ENCODE results near the gene PPAN. TPM values are rescaled to one million over a fixed set of nuclear protein-coding genes. Genes with fewer than 3 reads are reported as not detected.
A peak's percentile ranks its signal among the peaks of the same experiment; 100 is the strongest.

Gene PPAN
- total RNA-seq, 2 donors from 2014 or later = 12.7 to 23.2 TPM

- H3K27me3 ChIP-seq = no peaks in the 10 kb centered on the region
- peak; percentile 61 for DNase-seq (ENCODE audit: low spot score)
- H3K27ac ChIP-seq = peak within 1 kb of the TSS; percentile 89 to 90
- peak within 1 kb of the TSS; percentile 78 to 93 for H3K4me3 ChIP-seq
- H3K9me3 ChIP-seq = no peaks in the 10 kb centered on the region
- no peak for TF ChIP-seq CTCF (IDR thresholded peaks at IDR 0.05)
- peaks cover 8% of the 10 kb centered on the region for H3K36me3 ChIP-seq
- H3K4me1 ChIP-seq = peaks cover 0 to 10% of the 10 kb centered on the region in 2 donors
Measured at GRCh38 chr19:10085641-10086590, 20.2 kb upstream of the PPAN start, which contains the start of gene SHFL. Gene SHFL (plus strand): TSS chr19:10086317. CDS start chr19:10086428, 111 bp downstream.

- Histone ChIP-seq H3K27me3 (no peaks in the 10 kb centered on the region), H3K36me3 (peaks cover 13% of the 10 kb centered on the region), H3K4me3 (peak overlapping the region; percentile 78 to 93), H3K9me3 (no peaks in the 10 kb centered on the region), H3K27ac (peak overlapping the region; percentile 89 to 90), H3K4me1 (peaks cover 0 to 10% of the 10 kb centered on the region in 2 donors)
- TF ChIP-seq CTCF (IDR thresholded peaks at IDR 0.05) = no peak
- no peak for DNase-seq (ENCODE audit: low spot score)
Measured at GRCh38 chr19:10086591-10087192, 19.5 kb upstream of the PPAN start.

GRCh38 chr19:10087296-10088061 lies 18.7 kb upstream of the PPAN start:
- peaks cover 13% of the 10 kb centered on the region for H3K36me3 ChIP-seq
- no peaks in the 10 kb centered on the region for H3K9me3 ChIP-seq
- peaks cover 0 to 10% of the 10 kb centered on the region in 2 donors for H3K4me1 ChIP-seq
- TF ChIP-seq CTCF (IDR thresholded peaks at IDR 0.05) = no peak
- H3K27me3 ChIP-seq = no peaks in the 10 kb centered on the region
- H3K4me3 ChIP-seq = peak overlapping the region in 1 of 2 donors; percentile 93
- peak overlapping the region; percentile 89 to 90 for H3K27ac ChIP-seq
- DNase-seq (ENCODE audit: low spot score) = no peak

- no peak for DNase-seq (ENCODE audit: low spot score)
- no peak overlapping the region for H3K27ac ChIP-seq
- no peaks in the 10 kb centered on the region for H3K27me3 ChIP-seq
- H3K36me3 ChIP-seq = peaks cover 13% of the 10 kb centered on the region
- TF ChIP-seq CTCF (IDR thresholded peaks at IDR 0.05) = no peak
- no peak overlapping the region for H3K4me3 ChIP-seq
- peaks cover 0 to 10% of the 10 kb centered on the region in 2 donors for H3K4me1 ChIP-seq
- no peaks in the 10 kb centered on the region for H3K9me3 ChIP-seq
Measured at GRCh38 chr19:10088949-10089554, 17.1 kb upstream of the PPAN start.

- no peak for TF ChIP-seq CTCF (IDR thresholded peaks at IDR 0.05)
- no peak for DNase-seq (ENCODE audit: low spot score)
- Histone ChIP-seq H3K4me3 (no peak overlapping the region), H3K27me3 (no peaks in the 10 kb centered on the region), H3K9me3 (no peaks in the 10 kb centered on the region), H3K4me1 (peaks cover 0 to 10% of the 10 kb centered on the region in 2 donors), H3K27ac (no peak overlapping the region), H3K36me3 (peaks cover 13% of the 10 kb centered on the region)
Measured at GRCh38 chr19:10089801-10090375, 16.3 kb upstream of the PPAN start.
